Measurements from ENCODE around the gene TCIRG1. TPM values are rescaled to one million over a fixed set of nuclear protein-coding genes. Genes with fewer than 3 reads are reported as not detected.

The TCIRG1 gene
- total RNA-seq, 1 donor = 213 TPM

DNA sequence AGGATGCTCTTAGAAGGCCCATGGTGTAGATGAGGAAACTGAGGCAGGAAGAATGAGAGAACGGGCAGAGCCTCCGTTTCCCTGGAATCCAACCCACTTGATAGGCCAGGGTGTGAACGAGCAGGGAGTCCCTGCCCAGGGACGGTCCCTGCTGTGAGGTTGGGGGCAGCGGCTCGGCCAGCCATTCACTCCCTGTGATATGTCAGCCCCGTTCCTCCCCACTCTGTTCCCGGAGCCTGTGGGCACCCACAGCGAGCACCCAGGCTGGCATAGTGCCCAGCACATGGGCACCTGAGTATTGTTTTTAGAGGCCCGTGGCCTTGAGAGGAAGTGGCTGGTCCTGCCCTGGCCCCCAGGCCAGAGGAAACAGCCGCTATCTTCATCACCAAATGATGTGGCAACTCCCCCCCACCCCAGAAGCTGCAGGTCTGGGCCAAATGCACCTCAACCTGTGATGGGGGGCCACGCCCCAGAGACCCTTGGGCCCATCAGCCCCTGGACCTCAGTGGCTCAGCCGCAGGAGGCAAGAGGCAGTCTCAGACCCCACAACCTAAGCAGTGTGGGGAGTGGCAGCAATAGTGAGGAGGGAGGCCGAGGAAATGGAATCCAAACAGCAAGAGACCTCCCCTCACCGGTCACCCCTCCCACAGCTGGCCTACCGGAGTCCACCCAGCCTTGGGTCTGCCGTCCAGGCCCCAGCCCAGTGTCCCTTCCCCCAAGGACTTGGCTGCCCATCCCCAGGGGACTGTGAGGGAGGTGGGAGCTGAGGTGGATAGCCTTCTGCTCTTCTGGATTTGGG, 26.6 kb upstream of the TCIRG1 start:
- H3K27me3 ChIP-seq (ENCODE audit: insufficient read depth, low read length) = no peaks in the 10 kb centered on the region
- no peaks in the 10 kb centered on the region for H3K9me3 ChIP-seq (ENCODE audit: low read depth, low read length)
- H3K4me3 ChIP-seq (ENCODE audit: low read length) = no peak overlapping the region
- H3K4me1 ChIP-seq (ENCODE audit: insufficient read depth, low read length) = peaks cover 67% of the 10 kb centered on the region

DNA sequence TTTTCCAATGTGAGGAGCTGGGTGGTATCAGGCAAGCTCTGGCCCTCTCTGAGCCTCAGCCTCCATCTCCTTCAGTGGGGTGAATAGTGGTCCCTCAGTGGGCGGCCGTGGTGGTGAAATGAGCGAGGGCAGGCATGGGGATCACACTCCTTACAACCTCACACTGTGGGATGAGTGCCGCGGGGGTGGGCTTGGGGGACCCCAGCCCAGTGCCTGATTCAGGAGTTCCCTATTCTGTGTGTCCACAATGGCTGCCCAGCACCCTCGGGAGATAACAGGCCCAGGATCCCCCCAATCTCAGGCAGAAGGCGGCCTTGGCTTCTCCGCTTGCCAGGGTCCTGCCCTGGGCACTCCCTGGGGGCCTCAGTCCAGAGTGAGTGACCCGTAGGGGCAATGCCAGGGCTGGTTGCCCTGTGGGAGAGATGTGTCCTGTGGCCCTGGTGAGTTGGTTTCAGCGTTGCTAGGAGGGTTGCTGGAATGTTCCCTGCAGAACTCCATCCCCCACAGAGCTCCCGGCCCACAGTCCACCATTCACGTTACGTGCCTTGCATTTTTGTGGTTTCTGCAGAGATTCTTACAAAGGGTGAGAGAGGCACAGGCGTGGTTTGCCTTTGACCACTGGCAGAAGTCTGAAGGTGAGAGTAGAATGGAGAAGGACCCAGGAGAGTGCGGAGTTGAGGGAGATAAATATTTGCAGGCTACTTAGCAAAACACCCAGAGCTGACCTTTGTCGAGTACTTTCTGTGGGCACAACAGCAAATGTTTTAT, 25.8 kb upstream of the TCIRG1 start:
- Histone ChIP-seq H3K4me3 (ENCODE audit: low read length) (no peak overlapping the region), H3K27me3 (ENCODE audit: insufficient read depth, low read length) (no peaks in the 10 kb centered on the region), H3K4me1 (ENCODE audit: insufficient read depth, low read length) (peaks cover 65% of the 10 kb centered on the region)

DNA sequence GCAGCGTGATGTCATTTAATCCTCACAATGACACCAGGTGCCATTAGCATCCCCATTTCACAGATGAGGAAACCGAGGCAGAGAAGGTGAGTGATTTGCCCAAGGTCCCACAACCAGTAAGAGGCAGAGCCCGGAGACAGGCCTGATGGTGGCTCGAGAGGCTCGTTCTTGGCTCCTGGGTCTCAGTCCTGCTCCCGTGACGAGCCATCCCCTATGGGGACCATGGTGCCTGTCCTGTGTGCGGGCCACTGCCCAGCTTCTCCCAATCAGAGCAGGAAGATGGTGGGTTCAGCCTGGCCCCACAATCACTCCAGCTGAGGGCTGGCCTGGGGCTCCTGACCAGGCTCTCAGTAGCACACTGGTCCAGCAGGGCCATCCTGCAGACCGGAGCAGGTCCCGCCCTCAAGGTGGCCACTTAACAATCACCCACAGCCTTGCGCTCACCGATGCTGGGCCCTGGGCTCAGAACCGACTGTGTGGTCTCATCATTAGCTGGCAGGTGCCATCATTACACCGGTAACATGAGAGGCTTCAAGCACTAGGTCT, 25.1 kb upstream of the TCIRG1 start:
- Histone ChIP-seq H3K27me3 (ENCODE audit: insufficient read depth, low read length) (no peaks in the 10 kb centered on the region), H3K9me3 (ENCODE audit: low read depth, low read length) (no peaks in the 10 kb centered on the region), H3K4me1 (ENCODE audit: insufficient read depth, low read length) (peaks cover 59% of the 10 kb centered on the region), H3K4me3 (ENCODE audit: low read length) (no peak overlapping the region)

More for the DNA sequence above, 25.8 kb upstream of the TCIRG1 start:
- no peaks in the 10 kb centered on the region for H3K9me3 ChIP-seq (ENCODE audit: low read depth, low read length)

DNA sequence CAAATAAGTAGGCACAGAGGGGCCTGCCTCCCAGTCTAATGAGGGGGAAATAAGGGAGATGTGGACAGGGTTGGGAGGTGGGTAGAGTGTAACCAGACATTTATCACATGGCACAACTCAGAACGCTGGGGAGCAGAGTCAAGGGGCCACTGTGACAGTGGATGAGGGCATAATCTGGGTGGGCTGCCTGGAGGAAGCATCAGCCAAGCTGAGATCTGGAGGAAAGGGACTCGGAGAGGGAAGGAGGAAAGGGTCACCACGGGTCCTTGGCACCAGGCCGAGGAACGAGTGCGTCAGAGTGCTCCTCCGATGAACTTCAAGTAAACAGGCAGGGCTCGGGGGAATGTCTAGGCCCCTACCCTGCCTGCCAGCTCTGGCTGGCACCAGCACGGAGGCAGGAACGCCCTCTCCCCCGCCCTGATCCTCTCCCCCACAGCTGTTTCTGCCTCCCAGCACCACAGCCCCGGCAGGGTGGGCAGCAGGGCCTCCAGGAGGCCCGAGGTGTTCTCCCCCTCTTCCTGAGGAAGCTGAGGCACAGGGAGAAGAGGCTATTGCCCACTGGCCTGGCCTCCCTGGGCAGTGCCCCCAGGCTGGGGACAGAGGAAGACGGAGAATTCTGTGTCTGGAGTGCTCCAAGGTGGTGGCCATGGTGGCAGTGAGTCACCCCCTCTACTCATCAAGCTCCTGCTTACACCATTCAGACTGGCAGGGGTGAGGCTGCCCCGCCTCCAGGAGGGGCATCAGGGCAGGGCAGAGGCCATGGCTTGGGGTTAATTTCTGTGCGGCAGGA, 24.5 kb upstream of the TCIRG1 start:
- Histone ChIP-seq H3K4me1 (ENCODE audit: insufficient read depth, low read length) (peaks cover 52% of the 10 kb centered on the region), H3K27me3 (ENCODE audit: insufficient read depth, low read length) (no peaks in the 10 kb centered on the region), H3K9me3 (ENCODE audit: low read depth, low read length) (no peaks in the 10 kb centered on the region), H3K4me3 (ENCODE audit: low read length) (no peak overlapping the region)

DNA sequence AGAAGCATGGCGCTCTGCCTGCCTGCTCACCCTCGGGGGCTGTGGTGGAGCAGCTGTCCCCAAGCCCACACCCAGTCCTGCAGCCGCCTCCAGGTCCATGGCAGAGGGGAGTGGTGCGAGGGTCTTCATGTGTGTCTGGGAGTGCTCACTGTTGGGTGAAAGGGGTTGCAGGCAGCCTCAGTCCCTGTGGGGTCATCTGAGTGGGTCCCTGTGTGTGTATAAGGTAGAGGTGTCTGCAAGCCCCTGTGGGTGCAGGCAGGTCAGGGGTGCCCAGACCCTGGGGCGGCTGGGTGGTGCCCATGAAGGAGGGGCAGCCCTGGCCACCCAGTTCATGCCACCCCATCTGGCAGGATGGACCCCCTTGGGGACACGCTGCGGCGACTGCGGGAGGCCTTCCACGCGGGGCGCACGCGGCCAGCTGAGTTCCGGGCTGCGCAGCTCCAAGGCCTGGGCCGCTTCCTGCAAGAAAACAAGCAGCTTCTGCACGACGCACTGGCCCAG, 23.8 kb upstream of the TCIRG1 start:
- no peaks in the 10 kb centered on the region for H3K9me3 ChIP-seq (ENCODE audit: low read depth, low read length)
- no peaks in the 10 kb centered on the region for H3K27me3 ChIP-seq (ENCODE audit: insufficient read depth, low read length)
- H3K4me1 ChIP-seq (ENCODE audit: insufficient read depth, low read length) = peaks cover 46% of the 10 kb centered on the region
- H3K4me3 ChIP-seq (ENCODE audit: low read length) = no peak overlapping the region

DNA sequence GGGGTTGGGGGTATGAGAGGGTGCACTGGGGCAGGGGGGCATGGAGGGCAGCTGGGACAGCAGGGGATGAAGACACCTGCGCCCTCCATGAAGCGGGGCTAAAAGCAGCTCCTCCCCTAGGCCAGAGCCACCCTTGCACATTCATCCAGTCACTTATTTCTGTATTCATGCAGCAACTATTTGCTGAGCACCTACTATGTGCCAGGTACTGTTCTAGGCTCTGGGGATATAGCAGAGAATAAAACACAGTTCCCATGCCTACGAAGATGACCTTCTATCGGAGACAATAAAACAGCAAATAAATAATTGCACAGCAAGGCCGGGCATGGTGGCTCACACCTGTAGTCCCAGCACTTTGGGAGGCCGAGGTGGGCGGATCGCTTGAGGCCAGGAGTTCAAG, 23.4 kb upstream of the TCIRG1 start:
- Histone ChIP-seq H3K9me3 (ENCODE audit: low read depth, low read length) (no peaks in the 10 kb centered on the region), H3K27me3 (ENCODE audit: insufficient read depth, low read length) (no peaks in the 10 kb centered on the region), H3K4me3 (ENCODE audit: low read length) (no peak overlapping the region), H3K4me1 (ENCODE audit: insufficient read depth, low read length) (peaks cover 41% of the 10 kb centered on the region)

DNA sequence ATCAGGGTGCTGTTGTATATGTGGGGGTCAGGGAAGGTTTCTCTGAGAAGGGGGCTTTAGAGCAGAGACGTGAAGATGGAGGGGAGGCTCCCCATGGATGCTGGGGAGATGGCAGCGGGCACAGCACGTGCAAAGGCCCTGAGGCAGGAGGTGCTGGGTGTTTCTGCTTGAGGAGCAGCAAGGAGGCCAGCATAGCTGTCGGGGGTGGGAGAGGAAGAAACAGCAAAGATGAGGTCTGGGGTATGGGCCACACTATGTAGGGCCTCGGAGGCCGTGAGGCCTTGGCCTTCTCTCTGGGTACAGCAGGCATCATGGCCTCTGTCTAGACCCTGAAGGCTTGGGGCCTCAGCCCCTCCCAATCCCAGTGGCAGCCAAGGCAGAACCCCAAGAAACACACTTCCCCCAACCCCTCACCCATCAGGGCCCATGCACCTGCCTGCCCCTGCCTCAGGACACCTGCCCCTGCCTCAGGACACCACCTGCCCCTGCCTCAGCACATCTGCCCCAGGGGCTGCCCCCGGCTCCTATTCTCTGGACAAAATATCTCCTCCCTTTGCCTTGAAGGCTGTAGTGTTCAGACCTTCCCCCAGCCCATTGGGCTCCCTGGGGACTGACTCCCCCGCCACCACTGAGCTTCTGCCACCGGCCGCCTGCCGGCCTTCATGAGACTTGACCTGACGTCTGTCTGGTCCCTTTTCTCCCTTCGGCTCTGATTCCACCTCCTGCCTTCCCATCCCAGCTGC, 22.5 kb upstream of the TCIRG1 start:
- Histone ChIP-seq H3K9me3 (ENCODE audit: low read depth, low read length) (no peaks in the 10 kb centered on the region), H3K4me1 (ENCODE audit: insufficient read depth, low read length) (peaks cover 33% of the 10 kb centered on the region), H3K4me3 (ENCODE audit: low read length) (no peak overlapping the region), H3K27me3 (ENCODE audit: insufficient read depth, low read length) (no peaks in the 10 kb centered on the region)

DNA sequence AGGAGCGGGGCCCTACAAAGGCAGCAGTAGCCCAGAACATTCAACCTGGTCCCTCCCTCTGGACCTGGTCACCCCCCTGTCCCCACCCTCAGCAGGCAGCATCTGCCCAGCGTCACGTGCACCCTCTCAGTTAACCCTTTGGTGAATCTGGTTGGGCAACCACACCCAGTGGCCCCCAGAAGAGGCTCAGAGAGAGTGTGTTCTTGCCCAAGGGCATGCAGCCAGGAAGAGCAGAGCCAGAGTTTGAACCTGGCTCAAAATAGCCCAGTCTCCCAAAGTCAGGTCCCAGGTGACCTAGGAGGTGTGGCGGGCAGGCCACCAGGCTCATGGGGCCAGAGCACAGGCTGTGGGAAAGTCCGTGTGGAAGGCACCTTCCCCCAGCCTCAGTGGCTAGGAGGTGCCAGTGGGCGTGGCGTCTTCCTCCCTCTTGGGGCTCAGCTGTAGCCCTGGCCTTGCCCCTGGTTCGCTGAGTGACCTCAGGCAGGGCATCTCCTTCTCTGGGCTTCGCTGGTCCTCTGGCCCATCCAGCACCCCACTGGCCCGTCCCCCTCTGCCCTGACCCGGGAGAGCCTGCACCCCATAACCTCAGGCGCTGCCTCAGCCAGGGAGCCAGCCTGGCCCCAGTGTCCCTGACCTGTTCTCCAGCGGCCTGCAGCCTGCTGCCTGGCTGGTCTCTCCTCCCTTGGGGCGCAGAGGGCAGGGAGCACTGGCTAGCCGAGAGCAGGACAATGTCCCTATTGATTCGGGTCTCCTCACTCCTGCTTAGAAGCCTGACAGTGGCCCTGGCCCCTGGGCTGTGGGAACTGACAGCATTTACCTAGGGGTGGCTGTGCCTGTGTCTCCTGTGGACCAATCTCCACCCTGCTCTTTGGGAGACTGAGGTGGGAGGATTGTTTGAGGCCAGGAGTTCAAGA, 21.7 kb upstream of the TCIRG1 start:
- no peaks in the 10 kb centered on the region for H3K27me3 ChIP-seq (ENCODE audit: insufficient read depth, low read length)
- H3K9me3 ChIP-seq (ENCODE audit: low read depth, low read length) = no peaks in the 10 kb centered on the region
- H3K4me1 ChIP-seq (ENCODE audit: insufficient read depth, low read length) = peaks cover 24% of the 10 kb centered on the region
- no peak overlapping the region for H3K4me3 ChIP-seq (ENCODE audit: low read length)

DNA sequence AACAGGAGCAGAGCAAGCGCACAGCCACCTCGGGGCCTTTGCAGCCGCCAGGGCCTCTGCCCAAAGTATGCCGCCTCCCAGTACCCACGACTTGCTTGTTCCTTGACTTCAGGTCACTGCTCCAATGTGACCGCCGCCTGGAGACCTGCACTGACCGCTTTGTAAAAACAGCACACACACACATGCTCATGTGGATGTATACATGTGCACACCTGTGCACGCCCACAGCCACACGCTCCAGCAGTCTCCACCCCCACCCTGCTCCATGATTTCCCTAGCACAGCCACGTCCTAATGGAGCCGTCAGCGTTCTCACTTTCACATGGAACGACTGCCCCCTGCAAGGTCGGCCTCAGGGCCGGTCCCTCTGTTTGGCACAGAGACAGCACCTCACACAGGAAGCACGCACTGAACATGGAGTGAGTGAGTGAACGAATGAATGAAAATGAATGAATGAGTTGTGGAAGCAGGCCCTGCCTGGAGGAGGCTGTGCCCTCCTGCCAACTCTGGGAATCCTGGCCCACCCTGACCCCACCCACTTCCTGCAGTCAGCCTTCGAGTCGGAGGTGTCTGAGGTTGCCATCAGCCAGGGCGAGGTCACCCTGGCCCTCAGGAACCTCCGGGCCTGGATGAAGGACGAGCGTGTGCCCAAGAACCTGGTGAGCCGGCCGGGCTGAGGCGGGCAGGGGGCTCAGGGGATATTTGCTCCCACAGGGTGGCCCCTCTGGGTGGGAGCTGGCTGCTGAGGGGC, 20.7 kb upstream of the TCIRG1 start:
- Histone ChIP-seq H3K4me3 (ENCODE audit: low read length) (no peak overlapping the region), H3K27me3 (ENCODE audit: insufficient read depth, low read length) (no peaks in the 10 kb centered on the region), H3K9me3 (ENCODE audit: low read depth, low read length) (no peaks in the 10 kb centered on the region), H3K4me1 (ENCODE audit: insufficient read depth, low read length) (peaks cover 14% of the 10 kb centered on the region)

DNA sequence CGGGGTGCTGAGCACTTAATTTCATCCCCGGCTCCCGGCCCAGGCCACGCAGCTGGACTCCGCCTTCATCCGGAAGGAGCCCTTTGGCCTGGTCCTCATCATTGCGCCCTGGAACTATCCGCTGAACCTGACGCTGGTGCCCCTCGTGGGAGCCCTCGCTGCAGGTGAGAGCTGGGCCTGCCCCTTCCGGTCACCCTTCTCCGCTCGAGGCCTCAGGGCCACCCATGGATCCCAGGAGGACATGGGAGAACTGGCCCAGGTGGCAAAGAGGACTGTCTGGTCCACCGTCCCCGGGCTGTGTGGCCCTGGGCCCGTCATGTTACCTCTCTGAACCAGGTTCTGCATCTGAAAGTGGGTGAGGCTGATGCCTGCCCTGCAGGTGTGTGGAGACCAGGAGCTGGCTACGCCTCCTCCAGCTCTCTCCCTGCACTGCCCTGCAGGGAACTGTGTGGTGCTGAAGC, 20.1 kb upstream of the TCIRG1 start:
- no peaks in the 10 kb centered on the region for H3K9me3 ChIP-seq (ENCODE audit: low read depth, low read length)
- H3K4me3 ChIP-seq (ENCODE audit: low read length) = no peak overlapping the region
- H3K27me3 ChIP-seq (ENCODE audit: insufficient read depth, low read length) = no peaks in the 10 kb centered on the region
- H3K4me1 ChIP-seq (ENCODE audit: insufficient read depth, low read length) = peaks cover 8% of the 10 kb centered on the region

DNA sequence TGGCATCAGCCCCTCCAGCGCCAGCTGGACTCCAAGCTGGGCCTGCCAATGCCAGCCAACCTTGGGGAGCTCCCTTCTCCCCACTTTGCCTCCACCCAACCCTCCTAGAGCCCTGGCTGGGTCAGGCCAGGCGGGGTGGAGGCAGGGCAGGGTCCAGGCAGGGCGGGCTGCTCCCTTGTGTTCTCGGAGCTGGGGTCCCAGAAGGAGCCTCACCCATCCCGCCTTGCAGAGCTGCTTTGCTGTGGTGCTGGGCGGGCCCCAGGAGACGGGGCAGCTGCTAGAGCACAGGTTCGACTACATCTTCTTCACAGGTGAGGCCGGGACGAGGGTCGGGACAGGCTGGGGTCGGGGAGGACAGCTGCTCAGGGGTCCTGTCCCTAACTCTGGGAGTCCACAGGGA, 19.3 kb upstream of the TCIRG1 start:
- H3K4me3 ChIP-seq (ENCODE audit: low read length) = no peak overlapping the region
- no peaks in the 10 kb centered on the region for H3K27me3 ChIP-seq (ENCODE audit: insufficient read depth, low read length)
- no peaks in the 10 kb centered on the region for H3K9me3 ChIP-seq (ENCODE audit: low read depth, low read length)
- peaks cover 1% of the 10 kb centered on the region for H3K4me1 ChIP-seq (ENCODE audit: insufficient read depth, low read length)

DNA sequence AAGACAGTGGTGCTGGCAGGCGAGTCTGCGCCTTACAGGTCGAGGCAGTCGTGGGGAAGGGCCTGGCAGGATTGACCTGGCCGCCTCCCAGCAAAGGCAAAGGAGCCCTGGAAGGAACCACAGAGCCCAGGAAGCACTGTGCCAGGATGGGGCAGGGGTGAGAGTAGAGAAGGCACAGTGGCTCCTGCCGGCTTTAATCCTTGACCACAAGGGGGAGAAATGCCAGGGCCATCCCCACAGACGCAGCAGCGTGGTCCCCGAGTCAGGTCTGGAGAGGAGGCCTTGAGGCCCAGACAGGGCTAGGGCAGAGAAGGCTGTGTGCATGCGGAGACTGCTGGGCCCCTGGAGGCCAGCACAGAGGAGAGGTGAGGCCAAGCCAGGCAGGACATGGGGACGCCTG, 18.2 kb upstream of the TCIRG1 start:
- Histone ChIP-seq H3K27me3 (ENCODE audit: insufficient read depth, low read length) (no peaks in the 10 kb centered on the region), H3K4me3 (ENCODE audit: low read length) (no peak overlapping the region), H3K9me3 (ENCODE audit: low read depth, low read length) (no peaks in the 10 kb centered on the region), H3K4me1 (ENCODE audit: insufficient read depth, low read length) (no peaks in the 10 kb centered on the region)
